Mucosa of rectum (tissue), 2 donors: ENCODE results near the gene BPIFB2.

Experiments used
- H3K27ac ChIP-seq, 2 donors: one replicate each; pipeline ENCODE4 v1.7.0; 2013; ENCODE audit warnings: inconsistent platforms in 2 of 2, low read depth in 2 of 2, low read length in 2 of 2
- H3K27me3 ChIP-seq, 2 donors: one replicate each; pipeline ENCODE4 v1.7.0; 2013; ENCODE audit warnings: low read length in 2 of 2; ENCODE audit not compliant: control insufficient read depth in 2 of 2, insufficient read depth in 2 of 2
- H3K36me3 ChIP-seq, 2 donors: one replicate each; pipeline ENCODE4 v1.7.0; 2013; ENCODE audit warnings: low read length in 2 of 2; ENCODE audit not compliant: control insufficient read depth in 2 of 2, insufficient read depth in 2 of 2
- H3K4me1 ChIP-seq, 2 donors: one replicate each; pipeline ENCODE4 v1.7.0; 2013; ENCODE audit warnings: low read length in 2 of 2, mild to moderate bottlenecking in 1 of 2; ENCODE audit not compliant: control insufficient read depth in 2 of 2, insufficient read depth in 2 of 2
- H3K4me3 ChIP-seq, 2 donors: one replicate each; pipeline ENCODE4 v1.7.0; 2013; ENCODE audit warnings: low read length in 2 of 2
- H3K9ac ChIP-seq, 2 donors: one replicate each; pipeline ENCODE4 v1.7.0; 2013; ENCODE audit warnings: low read length in 2 of 2, low read depth in 1 of 2, mild to moderate bottlenecking in 1 of 2
- H3K9me3 ChIP-seq, 2 donors: one replicate each; pipeline ENCODE4 v1.7.0; 2013; ENCODE audit warnings: low read length in 2 of 2; ENCODE audit not compliant: control insufficient read depth in 2 of 2
- donor health status: healthy.
- donor health status: Normal muscosa, but diverticular disease.

Gene BPIFB2

GRCh38 chr20:32987044-32987825, 20.3 kb upstream of the BPIFB2 start:
- H3K9me3 ChIP-seq, result no peaks in the 10 kb centered on the region
- no peaks in the 10 kb centered on the region for H3K27me3 ChIP-seq
- H3K9ac ChIP-seq, result no peak overlapping the region
- H3K27ac ChIP-seq, result no peak overlapping the region
- H3K4me1 ChIP-seq, result no peaks in the 10 kb centered on the region
- H3K36me3 ChIP-seq, result no peaks in the 10 kb centered on the region
- H3K4me3 ChIP-seq, result no peak overlapping the region

DNA sequence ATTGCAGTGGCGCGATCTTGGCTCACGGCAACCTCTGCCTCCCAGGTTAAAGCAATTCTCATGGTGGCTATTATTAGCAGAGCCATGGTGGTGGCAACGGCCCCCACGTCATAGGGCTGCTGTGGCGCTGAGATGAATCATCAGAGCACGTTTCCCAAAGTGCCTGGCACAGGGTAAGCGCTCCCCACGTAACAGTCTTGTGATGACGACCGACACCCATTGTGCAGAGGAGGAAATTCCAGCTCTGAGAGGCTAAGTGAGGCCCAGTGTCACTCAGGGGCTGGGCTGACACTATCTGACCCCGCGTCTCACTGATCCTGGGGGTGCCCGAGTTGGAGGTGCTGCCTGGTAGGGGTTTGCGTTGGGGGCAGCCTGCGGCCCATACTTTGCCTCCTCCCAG, 19.5 kb upstream of the BPIFB2 start:
- Histone ChIP-seq H3K27me3 (no peaks in the 10 kb centered on the region), H3K4me3 (no peak overlapping the region), H3K9me3 (no peaks in the 10 kb centered on the region), H3K27ac (no peak overlapping the region), H3K36me3 (no peaks in the 10 kb centered on the region), H3K9ac (no peak overlapping the region), H3K4me1 (no peaks in the 10 kb centered on the region)

DNA sequence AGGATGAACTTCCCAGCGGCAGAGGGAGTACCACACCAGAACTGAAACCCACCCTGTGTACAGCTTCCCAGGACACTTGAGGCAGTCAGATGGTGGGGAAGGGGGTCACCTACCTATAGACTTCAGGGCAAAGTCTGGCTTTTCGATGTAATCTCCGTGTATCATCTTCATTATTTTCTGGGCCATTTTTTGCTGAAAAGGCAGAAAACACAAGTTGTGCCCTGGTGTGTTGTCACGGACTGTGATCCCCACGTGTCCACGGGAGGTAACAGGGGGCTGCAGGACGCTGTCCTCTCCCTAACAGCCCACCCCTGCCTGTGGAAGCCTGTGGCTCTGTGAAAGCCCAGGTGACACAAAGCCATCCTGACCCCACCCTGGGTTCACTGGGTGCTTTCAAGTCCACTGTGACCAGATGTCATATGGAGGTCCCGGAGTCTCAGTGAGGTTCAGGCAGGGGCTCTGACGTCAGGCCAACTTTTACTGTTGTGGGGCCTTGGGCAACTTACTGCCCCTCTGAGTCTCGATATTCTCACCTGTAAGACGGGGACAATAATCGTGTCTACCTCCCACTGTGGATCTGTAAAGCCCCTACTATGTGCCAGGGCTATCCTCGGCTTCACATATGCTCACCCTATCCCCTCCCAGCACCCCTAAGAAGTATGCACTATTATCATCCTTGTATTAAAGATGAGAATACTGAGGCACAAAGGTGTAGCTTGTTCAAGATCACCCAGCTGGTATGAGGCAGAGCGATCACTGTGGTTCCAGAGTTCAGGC, 17.8 kb upstream of the BPIFB2 start:
- Histone ChIP-seq H3K36me3 (no peaks in the 10 kb centered on the region), H3K27ac (no peak overlapping the region), H3K4me3 (no peak overlapping the region), H3K4me1 (no peaks in the 10 kb centered on the region), H3K9ac (no peak overlapping the region), H3K27me3 (no peaks in the 10 kb centered on the region), H3K9me3 (no peaks in the 10 kb centered on the region)

DNA sequence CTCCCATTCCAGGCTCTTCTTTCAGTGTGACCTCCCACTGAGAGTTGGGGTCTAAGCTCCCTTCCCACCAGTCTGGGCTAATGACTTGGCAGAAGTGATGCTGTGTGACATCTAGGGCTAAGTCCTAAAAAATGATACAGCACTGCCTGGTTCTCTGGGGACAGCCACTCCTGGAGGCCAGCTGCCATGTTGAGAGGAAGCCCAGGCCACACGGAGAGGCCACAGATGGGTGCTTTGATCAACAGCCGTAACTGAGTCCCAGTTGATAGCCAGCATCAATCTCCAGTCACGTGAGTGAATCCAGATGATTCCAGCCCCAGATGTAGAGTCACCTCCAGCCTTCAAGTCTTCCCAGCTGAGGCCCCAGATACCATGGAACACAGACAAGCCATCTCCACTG, 17.1 kb upstream of the BPIFB2 start:
- Histone ChIP-seq H3K27me3 (no peaks in the 10 kb centered on the region), H3K4me3 (no peak overlapping the region), H3K27ac (no peak overlapping the region), H3K36me3 (no peaks in the 10 kb centered on the region), H3K9ac (no peak overlapping the region), H3K4me1 (no peaks in the 10 kb centered on the region), H3K9me3 (peaks cover 0 to 1% of the 10 kb centered on the region in 2 donors)

- H3K4me3 ChIP-seq, result no peak overlapping the region
- no peaks in the 10 kb centered on the region for H3K4me1 ChIP-seq
- no peak overlapping the region for H3K9ac ChIP-seq
These were observed 16.1 kb upstream of the BPIFB2 start for GRCh38 chr20:32991383-32991782.

GRCh38 chr20:32991792-32992641, 15.5 kb upstream of the BPIFB2 start:
- Histone ChIP-seq H3K4me3 (no peak overlapping the region), H3K4me1 (no peaks in the 10 kb centered on the region), H3K27ac (no peak overlapping the region), H3K9ac (no peak overlapping the region), H3K27me3 (no peaks in the 10 kb centered on the region), H3K9me3 (peaks cover 0 to 3% of the 10 kb centered on the region in 2 donors), H3K36me3 (no peaks in the 10 kb centered on the region)

More at GRCh38 chr20:32991383-32991782, 16.1 kb upstream of the BPIFB2 start:
- Histone ChIP-seq H3K36me3 (no peaks in the 10 kb centered on the region), H3K27ac (no peak overlapping the region), H3K9me3 (peaks cover 0 to 3% of the 10 kb centered on the region in 2 donors), H3K27me3 (no peaks in the 10 kb centered on the region)

DNA sequence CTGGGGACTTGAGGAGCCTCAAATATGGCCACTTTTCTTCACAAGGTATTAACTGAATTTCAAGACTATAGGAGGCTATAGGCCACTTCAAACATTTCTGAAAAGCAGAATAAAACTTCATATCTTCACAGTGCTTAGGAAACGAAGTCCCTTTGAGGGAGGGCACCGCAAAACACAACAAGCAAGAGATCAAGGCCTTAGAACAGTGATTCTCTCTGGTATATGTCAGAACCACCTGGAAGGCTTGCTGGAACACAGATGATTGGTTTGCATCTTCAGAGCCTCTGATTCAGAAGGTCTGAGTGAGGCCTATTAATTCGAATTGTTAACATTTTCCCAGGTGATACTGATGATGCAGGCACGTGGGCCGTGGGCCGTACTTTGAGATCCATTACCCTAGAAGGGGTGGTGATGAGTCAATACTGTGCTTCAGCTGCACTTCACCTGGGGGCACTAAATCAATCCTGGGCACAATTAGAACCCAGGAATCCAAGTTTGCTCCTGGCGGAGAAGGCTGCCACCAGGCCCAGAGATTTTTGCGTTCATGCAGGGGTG, 13.9 kb upstream of the BPIFB2 start:
- H3K9me3 ChIP-seq, result peaks cover 0 to 3% of the 10 kb centered on the region in 2 donors
- no peak overlapping the region for H3K9ac ChIP-seq
- H3K36me3 ChIP-seq, result no peaks in the 10 kb centered on the region
- H3K27me3 ChIP-seq, result no peaks in the 10 kb centered on the region
- H3K4me1 ChIP-seq, result no peaks in the 10 kb centered on the region
- H3K27ac ChIP-seq, result no peak overlapping the region
- H3K4me3 ChIP-seq, result no peak overlapping the region

- Histone ChIP-seq H3K27me3 (no peaks in the 10 kb centered on the region), H3K4me1 (peaks cover 0 to 4% of the 10 kb centered on the region in 2 donors), H3K36me3 (no peaks in the 10 kb centered on the region), H3K9me3 (peaks cover 0 to 3% of the 10 kb centered on the region in 2 donors), H3K4me3 (no peak overlapping the region), H3K9ac (no peak overlapping the region), H3K27ac (no peak overlapping the region)
These were observed 11.7 kb upstream of the BPIFB2 start for GRCh38 chr20:32995802-32996201.

- no peak overlapping the region for H3K4me3 ChIP-seq
- H3K27me3 ChIP-seq, result no peaks in the 10 kb centered on the region
- no peaks in the 10 kb centered on the region for H3K36me3 ChIP-seq
- H3K9ac ChIP-seq, result no peak overlapping the region
- peaks cover 0 to 4% of the 10 kb centered on the region in 2 donors for H3K4me1 ChIP-seq
- no peak overlapping the region for H3K27ac ChIP-seq
- H3K9me3 ChIP-seq, result peaks cover 0 to 3% of the 10 kb centered on the region in 2 donors
These were observed 10.1 kb upstream of the BPIFB2 start for GRCh38 chr20:32997431-32997830.
